ENCODE data around the gene USF2. TPM values are rescaled to one million over a fixed set of nuclear protein-coding genes. Genes with fewer than 3 reads are reported as not detected.

Gene USF2, protein sequence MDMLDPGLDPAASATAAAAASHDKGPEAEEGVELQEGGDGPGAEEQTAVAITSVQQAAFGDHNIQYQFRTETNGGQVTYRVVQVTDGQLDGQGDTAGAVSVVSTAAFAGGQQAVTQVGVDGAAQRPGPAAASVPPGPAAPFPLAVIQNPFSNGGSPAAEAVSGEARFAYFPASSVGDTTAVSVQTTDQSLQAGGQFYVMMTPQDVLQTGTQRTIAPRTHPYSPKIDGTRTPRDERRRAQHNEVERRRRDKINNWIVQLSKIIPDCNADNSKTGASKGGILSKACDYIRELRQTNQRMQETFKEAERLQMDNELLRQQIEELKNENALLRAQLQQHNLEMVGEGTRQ
- 83.6 and 102 TPM in 2 replicates for polyA plus RNA-seq (2012; rRNA removed)
- 51.6 and 78.6 TPM in 2 replicates for polyA plus RNA-seq (2012; cell fraction: cytosol; rRNA removed)
- polyA plus RNA-seq (2012; cell fraction: nucleus; rRNA removed): 147 and 156 TPM in 2 replicates

DNA sequence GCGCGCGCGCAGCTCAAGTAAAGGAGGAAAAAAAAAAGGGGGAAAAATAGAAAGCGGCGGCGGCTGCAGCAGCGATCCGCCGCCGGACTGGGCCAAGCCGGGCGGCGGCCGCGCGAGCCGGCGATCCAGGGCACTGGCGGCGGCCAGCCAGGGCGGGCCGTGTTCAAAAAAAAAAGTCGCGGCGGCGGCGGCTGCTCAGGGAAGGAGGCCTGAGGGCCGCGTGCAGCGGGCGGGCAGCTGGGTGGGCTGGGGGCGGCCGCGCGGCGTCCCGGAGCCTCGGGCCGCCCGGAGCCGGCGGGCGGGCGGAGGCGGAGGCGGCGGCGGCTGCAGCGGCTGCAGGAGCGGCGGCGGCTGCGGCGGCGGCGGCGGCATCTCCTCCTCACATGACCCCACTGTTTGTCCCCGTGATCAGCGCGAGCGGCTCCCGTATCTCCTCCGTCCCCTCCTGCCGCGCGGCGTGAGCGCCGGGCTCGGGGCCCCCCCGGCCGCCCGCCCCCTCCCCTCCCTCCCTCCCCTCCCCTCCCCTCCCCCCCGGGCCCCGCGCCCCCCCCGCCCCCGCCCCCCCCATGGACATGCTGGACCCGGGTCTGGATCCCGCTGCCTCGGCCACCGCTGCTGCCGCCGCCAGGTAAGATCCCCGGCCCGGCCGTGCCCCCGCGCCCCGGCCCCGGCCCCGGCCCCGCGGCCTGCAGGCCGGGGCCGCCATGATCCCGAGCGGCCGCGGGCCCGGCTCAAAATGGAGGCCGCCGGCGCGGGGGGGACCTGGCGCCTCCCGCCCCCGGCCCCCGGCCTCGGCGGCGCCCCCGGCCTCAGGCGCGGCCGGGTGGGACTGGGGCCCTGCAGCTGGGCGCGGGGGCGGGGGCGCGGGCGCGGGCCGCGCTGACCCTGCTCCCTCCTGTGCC lies at the start of gene USF2:
Gene USF2, plus strand, starts transcription at position 427 of the 902 bp plus-strand sequence. Its CDS starts 140 bp downstream, at position 567.
- ChIA-PET CTCF (interaction anchor here (0.6 to 2.6 kb wide), 18 partner anchors 8 to 498 kb away, joined by 3 to 38 read pairs (median 4); no protein-coding TSS in a partner anchor), POLR2A (no interaction called here)
- Histone ChIP-seq H3K9ac (peak within 1 kb of the TSS; percentile 92), H3F3A (replicated peaks; ENCODE audit: insufficient read depth) (peaks cover 4% of the 10 kb centered on the region), H3K4me2 (peak within 1 kb of the TSS; percentile 96), H3K9me3 (no peaks in the 10 kb centered on the region), H3K4me3 (ENCODE audit: low read depth in 2 of 2, low read length in 1 of 2) (peak within 1 kb of the TSS; percentile 87 to 95), H3K4me1 (ENCODE audit: control insufficient read depth in 1 of 2, insufficient read depth in 2 of 2, low read depth in 1 of 2, low read length in 1 of 2) (peaks cover 4 to 15% of the 10 kb centered on the region in 2 experiments; a peak in 1 of 4 replicates), H3K9me2 (no peaks in the 10 kb centered on the region), H3K27ac (ENCODE audit: low read depth in 2 of 2, low read length in 1 of 2) (peak within 1 kb of the TSS; percentile 79 to 95), H2AFZ (ENCODE audit: low read depth) (peak within 1 kb of the TSS; percentile 78), H3K79me2 (ENCODE audit: insufficient read depth) (peaks cover 22% of the 10 kb centered on the region), H4K20me1 (ENCODE audit: insufficient read depth) (no peaks in the 10 kb centered on the region), H3K27me3 (ENCODE audit: insufficient read depth) (no peaks in the 10 kb centered on the region), H3K36me3 (replicated peaks in 1 of 2; ENCODE audit: control insufficient read depth in 1 of 2, insufficient read depth in 2 of 2, low read length in 1 of 2) (peaks cover 19 to 27% of the 10 kb centered on the region in 2 experiments)
- peak; percentile 89 for DNase-seq
- TF ChIP-seq SMC3 (IDR thresholded peaks at IDR 0.05; ENCODE audit: low read depth, low read length) (no peak), EP300 (IDR thresholded peaks at IDR 0.05; ENCODE audit: borderline replicate concordance in 1 of 2, low read depth in 1 of 2, low read length in 1 of 2) (0 out of 4 replicates have a peak, but pooled peaks of 1 of the 2 experiments have one; percentile 19), YY1 (IDR thresholded peaks at IDR 0.05; ENCODE audit: low read depth) (0 out of 2 replicates have a peak, but pooled peaks have one; percentile 43), CHD2 (IDR thresholded peaks at IDR 0.05; ENCODE audit: low read length, partially characterized antibody) (no peak), USF2 (IDR thresholded peaks at IDR 0.05; ENCODE audit: borderline replicate concordance, low read depth, low read length) (peak; percentile 49; the same call in 1 of the 2 replicates), GATA2 (CRISPR knock-in tag; IDR thresholded peaks at IDR 0.05) (no peak), NRF1 (IDR thresholded peaks at IDR 0.05; ENCODE audit: low read depth, low read length) (0 out of 2 replicates have a peak, but pooled peaks have one; percentile 26)
- TF ChIP-seq, protein P1, sequence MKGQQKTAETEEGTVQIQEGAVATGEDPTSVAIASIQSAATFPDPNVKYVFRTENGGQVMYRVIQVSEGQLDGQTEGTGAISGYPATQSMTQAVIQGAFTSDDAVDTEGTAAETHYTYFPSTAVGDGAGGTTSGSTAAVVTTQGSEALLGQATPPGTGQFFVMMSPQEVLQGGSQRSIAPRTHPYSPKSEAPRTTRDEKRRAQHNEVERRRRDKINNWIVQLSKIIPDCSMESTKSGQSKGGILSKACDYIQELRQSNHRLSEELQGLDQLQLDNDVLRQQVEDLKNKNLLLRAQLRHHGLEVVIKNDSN (IDR thresholded peaks at IDR 0.05; ENCODE audit: borderline replicate concordance, low read depth): peak; percentile 88
- TF ChIP-seq, protein P2, sequence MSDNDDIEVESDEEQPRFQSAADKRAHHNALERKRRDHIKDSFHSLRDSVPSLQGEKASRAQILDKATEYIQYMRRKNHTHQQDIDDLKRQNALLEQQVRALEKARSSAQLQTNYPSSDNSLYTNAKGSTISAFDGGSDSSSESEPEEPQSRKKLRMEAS (IDR thresholded peaks at IDR 0.05; ENCODE audit: low read depth): no peak
- 0% methylated on average over 38 of the region's 126 CpGs for WGBS (ENCODE audit: low lambda C conversion rate)

DNA sequence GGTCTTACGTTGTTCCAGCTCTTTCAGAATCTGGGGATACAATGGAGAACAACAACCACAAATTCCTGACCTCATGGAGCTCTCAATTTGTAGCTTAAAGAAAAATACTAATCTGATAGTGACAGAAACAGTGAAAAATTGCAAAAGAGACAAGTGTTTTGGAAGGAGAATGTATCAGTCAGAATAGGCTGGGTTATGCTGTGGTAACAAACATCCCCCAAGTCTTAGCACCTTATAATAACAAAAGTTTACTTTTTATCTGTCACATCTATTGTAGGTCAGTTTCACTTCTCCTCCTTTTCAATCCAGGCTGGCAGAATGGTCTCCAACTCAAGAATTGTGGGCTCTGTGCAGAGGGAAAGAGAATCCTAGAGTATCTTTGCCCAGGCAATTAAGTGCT lies 49.8 kb upstream of the USF2 start:
- no peaks in the 10 kb centered on the region for H3K79me2 ChIP-seq (ENCODE audit: insufficient read depth)
- H3F3A ChIP-seq (replicated peaks; ENCODE audit: insufficient read depth): no peaks in the 10 kb centered on the region
- CTCF ChIA-PET: interaction anchor here (0.9 kb wide), 1 partner anchor 276 kb away, joined by 3 read pairs; no protein-coding TSS in a partner anchor
- peaks cover 2 to 4% of the 10 kb centered on the region in 2 experiments; a peak in 2 of 4 replicates for H3K4me1 ChIP-seq (ENCODE audit: control insufficient read depth in 1 of 2, insufficient read depth in 2 of 2, low read depth in 1 of 2, low read length in 1 of 2)
- no peak overlapping the region for H2AFZ ChIP-seq (ENCODE audit: low read depth)
- POLR2A ChIA-PET: no interaction called here
- no peak overlapping the region for H3K27ac ChIP-seq (ENCODE audit: low read depth in 2 of 2, low read length in 1 of 2)
- H3K9me3 ChIP-seq: no peaks in the 10 kb centered on the region
- H3K27me3 ChIP-seq (ENCODE audit: insufficient read depth): no peaks in the 10 kb centered on the region; the same call in 1 of the 2 replicates
- 0% methylated on average over 1 of the region's 1 CpG for WGBS (ENCODE audit: low lambda C conversion rate)
- no peaks in the 10 kb centered on the region for H3K36me3 ChIP-seq (replicated peaks in 1 of 2; ENCODE audit: control insufficient read depth in 1 of 2, insufficient read depth in 2 of 2, low read length in 1 of 2)
- H3K4me3 ChIP-seq (ENCODE audit: low read depth in 2 of 2, low read length in 1 of 2): no peak overlapping the region
- no peak overlapping the region for H3K4me2 ChIP-seq
- H3K9ac ChIP-seq: no peak overlapping the region
- no peak for DNase-seq
- H4K20me1 ChIP-seq (ENCODE audit: insufficient read depth): no peaks in the 10 kb centered on the region
- H3K9me2 ChIP-seq: no peaks in the 10 kb centered on the region
- TF ChIP-seq POLR2AphosphoS5 (IDR thresholded peaks at IDR 0.05; ENCODE audit: low read depth, low read length): no peak
- no peak for TF ChIP-seq EZH2phosphoT487 (IDR thresholded peaks at IDR 0.05; ENCODE audit: borderline replicate concordance, low read depth)
- no peak for TF ChIP-seq USF2 (IDR thresholded peaks at IDR 0.05; ENCODE audit: borderline replicate concordance, low read depth, low read length)
- no peak for TF ChIP-seq RFX5 (IDR thresholded peaks at IDR 0.05; ENCODE audit: low read length)
- TF ChIP-seq FOXJ3 (CRISPR knock-in tag; IDR thresholded peaks at IDR 0.05): no peak
- TF ChIP-seq, protein P1 (IDR thresholded peaks at IDR 0.05; ENCODE audit: borderline replicate concordance, low read depth): no peak
- no peak for TF ChIP-seq MEF2A (IDR thresholded peaks at IDR 0.05; ENCODE audit: borderline replicate concordance, low read depth)
- TF ChIP-seq, protein P3, sequence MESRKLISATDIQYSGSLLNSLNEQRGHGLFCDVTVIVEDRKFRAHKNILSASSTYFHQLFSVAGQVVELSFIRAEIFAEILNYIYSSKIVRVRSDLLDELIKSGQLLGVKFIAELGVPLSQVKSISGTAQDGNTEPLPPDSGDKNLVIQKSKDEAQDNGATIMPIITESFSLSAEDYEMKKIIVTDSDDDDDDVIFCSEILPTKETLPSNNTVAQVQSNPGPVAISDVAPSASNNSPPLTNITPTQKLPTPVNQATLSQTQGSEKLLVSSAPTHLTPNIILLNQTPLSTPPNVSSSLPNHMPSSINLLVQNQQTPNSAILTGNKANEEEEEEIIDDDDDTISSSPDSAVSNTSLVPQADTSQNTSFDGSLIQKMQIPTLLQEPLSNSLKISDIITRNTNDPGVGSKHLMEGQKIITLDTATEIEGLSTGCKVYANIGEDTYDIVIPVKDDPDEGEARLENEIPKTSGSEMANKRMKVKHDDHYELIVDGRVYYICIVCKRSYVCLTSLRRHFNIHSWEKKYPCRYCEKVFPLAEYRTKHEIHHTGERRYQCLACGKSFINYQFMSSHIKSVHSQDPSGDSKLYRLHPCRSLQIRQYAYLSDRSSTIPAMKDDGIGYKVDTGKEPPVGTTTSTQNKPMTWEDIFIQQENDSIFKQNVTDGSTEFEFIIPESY (IDR thresholded peaks at IDR 0.05; ENCODE audit: borderline replicate concordance, low read depth): no peak
- no peak for TF ChIP-seq SMC3 (IDR thresholded peaks at IDR 0.05; ENCODE audit: low read depth, low read length)
- no peak for TF ChIP-seq TAF1 (IDR thresholded peaks at IDR 0.05; ENCODE audit: borderline replicate concordance, low read depth, low read length)
